ENCODE measurements around the gene OSBPL1A.

DNA sequence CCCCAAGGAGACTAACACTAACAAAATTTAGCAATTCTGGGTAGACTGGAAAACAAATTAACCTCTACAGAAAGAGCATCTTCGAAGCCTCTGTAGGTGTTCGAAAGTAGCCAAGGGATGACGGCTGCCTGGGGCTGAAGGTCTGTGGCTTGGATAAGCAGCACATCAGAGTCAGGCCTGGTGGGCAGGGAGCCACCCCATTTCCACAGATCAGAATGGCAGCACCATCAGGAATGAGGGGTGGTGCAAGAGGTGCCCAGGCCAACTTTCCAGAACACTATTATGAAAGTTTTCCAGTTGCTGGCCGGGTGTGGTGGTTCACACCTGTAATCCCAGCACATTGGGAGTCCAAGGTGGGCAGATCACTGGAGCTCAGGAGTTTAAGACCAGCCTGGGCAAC lies 200.9 kb downstream of the OSBPL1A start:
- no peak for TF ChIP-seq CTCF (IDR thresholded peaks at IDR 0.05)
- TF ChIP-seq ZFX (IDR thresholded peaks at IDR 0.05; ENCODE audit: borderline replicate concordance): no peak

Data from 22Rv1 (cell line).